NCI-H345 (cell line): ENCODE data around the gene EML4.
"Not testable (repeated sequence)": the region's sequence is repeated elsewhere in the genome, so short reads cannot be mapped to it uniquely, and the experiment has no call there.

Experiments
- DNase-seq: peaks from one replicate; lab custom pipeline; 2025; lab: John Stamatoyannopoulos, UW

EML4 gene

GRCh38 chr2:42261518-42262195 lies 92.5 kb downstream of the EML4 start:
- no peak for DNase-seq

GRCh38 chr2:42266236-42266635 lies 97.1 kb downstream of the EML4 start:
- DNase-seq, result no peak

- no peak for DNase-seq
These were observed 98.4 kb downstream of the EML4 start for GRCh38 chr2:42267530-42267929.

GRCh38 chr2:42268528-42269151 lies 99.5 kb downstream of the EML4 start:
- no peak for DNase-seq

GRCh38 chr2:42270757-42271156 lies 101.6 kb downstream of the EML4 start:
- DNase-seq, result no peak

- DNase-seq, result not testable (repeated sequence)
These were observed 102.1 kb downstream of the EML4 start for GRCh38 chr2:42271246-42271645.

GRCh38 chr2:42274863-42275262 lies 105.7 kb downstream of the EML4 start:
- DNase-seq, result no peak

- DNase-seq, result no peak
These were observed 112.4 kb downstream of the EML4 start for GRCh38 chr2:42281416-42282081.

GRCh38 chr2:42284019-42284418 lies 114.9 kb downstream of the EML4 start:
- no peak for DNase-seq

GRCh38 chr2:42286268-42286946 lies 117.3 kb downstream of the EML4 start:
- no peak for DNase-seq

GRCh38 chr2:42288811-42289210 lies 119.7 kb downstream of the EML4 start:
- DNase-seq, result no peak

GRCh38 chr2:42289222-42289621 lies 120.1 kb downstream of the EML4 start:
- DNase-seq, result no peak

GRCh38 chr2:42290005-42290404 lies 120.9 kb downstream of the EML4 start:
- no peak for DNase-seq

GRCh38 chr2:42293019-42293418 lies 123.9 kb downstream of the EML4 start:
- no peak for DNase-seq

- DNase-seq, result no peak
These were observed 127.1 kb downstream of the EML4 start for GRCh38 chr2:42296226-42296625.

- no peak for DNase-seq
These were observed 128.3 kb downstream of the EML4 start for GRCh38 chr2:42297322-42297936.

GRCh38 chr2:42298132-42298531 lies 129.0 kb downstream of the EML4 start:
- DNase-seq, result no peak

GRCh38 chr2:42298996-42299754 lies 130.0 kb downstream of the EML4 start:
- DNase-seq, result no peak

GRCh38 chr2:42300527-42300926 lies 131.4 kb downstream of the EML4 start:
- DNase-seq, result no peak

GRCh38 chr2:42303252-42303651 lies 134.1 kb downstream of the EML4 start:
- DNase-seq, result no peak

GRCh38 chr2:42304059-42304713 lies 135.0 kb downstream of the EML4 start:
- no peak for DNase-seq
